HG03342 (cell line): Measurements from ENCODE around the gene RNF149.
"Not testable (repeated sequence)": the region's sequence is repeated elsewhere in the genome, so short reads cannot be mapped to it uniquely, and the experiment has no call there.

ENCODE experiments used
- ATAC-seq: cut with Tn5 transposase; IDR thresholded peaks from one replicate; pipeline ENCODE4 v1.9.1; 2021; ENCODE audit warnings: mild to moderate bottlenecking, moderate library complexity; ENCODE audit not compliant: unreplicated experiment

Gene RNF149

GRCh38 chr2:101332885-101333766, 24.6 kb upstream of the RNF149 start:
- no peak for ATAC-seq

- ATAC-seq: no peak
Measured at GRCh38 chr2:101331202-101331601, 22.7 kb upstream of the RNF149 start.

GRCh38 chr2:101330253-101330933, 21.9 kb upstream of the RNF149 start:
- no peak for ATAC-seq

GRCh38 chr2:101329026-101329425, 20.5 kb upstream of the RNF149 start:
- no peak for ATAC-seq

- ATAC-seq: no peak
Measured at GRCh38 chr2:101328474-101329007, 20.0 kb upstream of the RNF149 start.

GRCh38 chr2:101327863-101328394, 19.4 kb upstream of the RNF149 start:
- ATAC-seq: no peak

- ATAC-seq: no peak
Measured at GRCh38 chr2:101325425-101325824, 16.9 kb upstream of the RNF149 start.

- not testable (repeated sequence) for ATAC-seq
Measured at GRCh38 chr2:101316568-101316967, 8.1 kb upstream of the RNF149 start.

- no peak for ATAC-seq
Measured at GRCh38 chr2:101311696-101312017, 3.2 kb upstream of the RNF149 start.

GRCh38 chr2:101310834-101311695, 2.6 kb upstream of the RNF149 start:
- ATAC-seq: no peak

- ATAC-seq: no peak
Measured at GRCh38 chr2:101310090-101310833, 1.8 kb upstream of the RNF149 start.

- ATAC-seq: peak; percentile 17
Measured at GRCh38 chr2:101307950-101308431, 510 bp downstream of the RNF149 start.

- ATAC-seq: no peak
Measured at GRCh38 chr2:101307503-101307902, 998 bp downstream of the RNF149 start.

- peak; percentile 2 for ATAC-seq
Measured at GRCh38 chr2:101306410-101306809, 2.1 kb downstream of the RNF149 start.

GRCh38 chr2:101305492-101306078, 2.9 kb downstream of the RNF149 start:
- no peak for ATAC-seq

- no peak for ATAC-seq
Measured at GRCh38 chr2:101305035-101305434, 3.5 kb downstream of the RNF149 start.

- no peak for ATAC-seq
Measured at GRCh38 chr2:101303688-101304087, 4.8 kb downstream of the RNF149 start.

- no peak for ATAC-seq
Measured at GRCh38 chr2:101302016-101302415, 6.5 kb downstream of the RNF149 start.

- no peak for ATAC-seq
Measured at GRCh38 chr2:101300836-101301235, 7.7 kb downstream of the RNF149 start.

GRCh38 chr2:101300164-101300563, 8.3 kb downstream of the RNF149 start:
- no peak for ATAC-seq
